ENCODE data around the gene SHD.
"Not testable (repeated sequence)": the region's sequence is repeated elsewhere in the genome, so short reads cannot be mapped to it uniquely, and the experiment has no call there.

SHD gene

DNA sequence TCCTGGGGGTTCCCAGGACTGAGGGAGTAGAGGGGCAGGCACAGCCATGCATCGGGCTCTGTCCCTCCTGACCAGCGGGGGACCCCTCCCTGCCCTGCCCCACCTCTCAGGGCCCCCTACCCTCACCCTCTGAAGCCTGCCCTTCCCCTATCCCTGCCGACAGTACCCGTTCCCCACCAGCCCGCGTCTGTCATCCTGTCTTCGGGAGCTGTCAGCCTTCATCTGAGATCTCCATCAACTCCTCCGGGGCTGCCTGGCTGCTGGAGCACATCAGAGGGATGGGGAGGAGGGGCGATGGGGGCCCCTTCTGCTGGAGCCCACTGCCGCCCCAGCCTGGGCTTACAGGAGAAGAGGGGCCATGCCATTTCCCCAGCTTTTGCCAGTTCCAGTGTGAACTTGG lies 6.2 kb upstream of the SHD start:
- TF ChIP-seq, protein P1, sequence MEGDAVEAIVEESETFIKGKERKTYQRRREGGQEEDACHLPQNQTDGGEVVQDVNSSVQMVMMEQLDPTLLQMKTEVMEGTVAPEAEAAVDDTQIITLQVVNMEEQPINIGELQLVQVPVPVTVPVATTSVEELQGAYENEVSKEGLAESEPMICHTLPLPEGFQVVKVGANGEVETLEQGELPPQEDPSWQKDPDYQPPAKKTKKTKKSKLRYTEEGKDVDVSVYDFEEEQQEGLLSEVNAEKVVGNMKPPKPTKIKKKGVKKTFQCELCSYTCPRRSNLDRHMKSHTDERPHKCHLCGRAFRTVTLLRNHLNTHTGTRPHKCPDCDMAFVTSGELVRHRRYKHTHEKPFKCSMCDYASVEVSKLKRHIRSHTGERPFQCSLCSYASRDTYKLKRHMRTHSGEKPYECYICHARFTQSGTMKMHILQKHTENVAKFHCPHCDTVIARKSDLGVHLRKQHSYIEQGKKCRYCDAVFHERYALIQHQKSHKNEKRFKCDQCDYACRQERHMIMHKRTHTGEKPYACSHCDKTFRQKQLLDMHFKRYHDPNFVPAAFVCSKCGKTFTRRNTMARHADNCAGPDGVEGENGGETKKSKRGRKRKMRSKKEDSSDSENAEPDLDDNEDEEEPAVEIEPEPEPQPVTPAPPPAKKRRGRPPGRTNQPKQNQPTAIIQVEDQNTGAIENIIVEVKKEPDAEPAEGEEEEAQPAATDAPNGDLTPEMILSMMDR (IDR thresholded peaks at IDR 0.05; ENCODE audit: low read length, missing control alignments): no peak
- H3K4me3 ChIP-seq (replicated peaks; ENCODE audit: low read depth, low read length): no peak overlapping the region
- DNase-seq (ENCODE audit: low read depth): no peak

DNA sequence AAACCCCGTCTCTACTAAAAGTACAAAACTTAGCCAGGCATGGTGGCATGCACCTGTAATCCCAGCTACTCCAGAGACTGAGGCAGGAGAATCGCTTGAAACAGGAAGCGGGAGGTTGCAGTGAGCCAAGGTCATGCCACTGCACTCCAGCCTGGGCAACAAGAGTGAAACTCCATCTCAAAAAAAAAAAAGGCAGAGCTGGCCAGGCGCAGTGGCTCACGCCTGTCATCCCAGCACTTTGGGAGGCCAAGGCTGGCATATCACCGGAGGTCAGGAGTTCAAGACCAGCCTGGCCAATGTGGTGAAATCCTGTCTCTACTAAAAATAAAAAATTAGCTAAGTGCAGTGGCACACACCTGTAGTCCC lies 4.8 kb upstream of the SHD start:
- not testable (repeated sequence) for DNase-seq (ENCODE audit: low read depth); H3K4me3 ChIP-seq (replicated peaks; ENCODE audit: low read depth, low read length)

DNA sequence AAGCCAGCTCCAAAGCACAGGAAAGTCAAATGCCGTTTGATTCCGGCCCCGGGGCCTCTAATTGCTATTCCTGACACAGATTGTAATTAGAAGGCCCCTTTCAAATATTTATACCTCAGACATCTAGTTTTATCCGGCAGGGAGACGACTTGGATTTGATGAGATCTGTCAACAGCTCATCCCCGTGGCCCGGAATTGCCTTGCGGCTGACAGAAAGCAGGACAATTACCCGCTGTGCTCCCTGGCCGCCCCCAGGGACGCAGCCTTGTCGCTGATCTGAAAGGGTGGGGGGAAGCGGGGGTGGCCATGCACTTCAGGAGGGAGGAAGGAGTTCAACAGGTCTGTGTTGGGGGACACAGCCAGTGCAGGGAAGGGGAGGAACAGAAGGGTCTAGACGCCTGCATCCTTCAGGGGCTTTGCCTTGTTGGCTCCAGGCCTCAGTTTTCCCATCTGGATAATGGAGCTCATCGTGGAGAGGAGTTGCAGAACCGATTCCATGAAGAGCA lies 1.8 kb upstream of the SHD start:
- DNase-seq (ENCODE audit: low read depth): no peak
- H3K4me3 ChIP-seq (replicated peaks; ENCODE audit: low read depth, low read length): no peak overlapping the region
- TF ChIP-seq, protein P1 (IDR thresholded peaks at IDR 0.05; ENCODE audit: low read length, missing control alignments): no peak

- TF ChIP-seq, protein P1 (IDR thresholded peaks at IDR 0.05; ENCODE audit: low read length, missing control alignments): no peak
- no peak overlapping the region for H3K4me3 ChIP-seq (replicated peaks; ENCODE audit: low read depth, low read length)
- no peak for DNase-seq (ENCODE audit: low read depth)
These were observed 1.1 kb upstream of the SHD start for GRCh38 chr19:4278010-4278409.

GRCh38 chr19:4279267-4279529 lies 132 bp downstream of the SHD start:
- DNase-seq (ENCODE audit: low read depth): no peak
- no peak overlapping the region for H3K4me3 ChIP-seq (replicated peaks; ENCODE audit: low read depth, low read length)
- TF ChIP-seq, protein P1 (IDR thresholded peaks at IDR 0.05; ENCODE audit: low read length, missing control alignments): no peak

DNA sequence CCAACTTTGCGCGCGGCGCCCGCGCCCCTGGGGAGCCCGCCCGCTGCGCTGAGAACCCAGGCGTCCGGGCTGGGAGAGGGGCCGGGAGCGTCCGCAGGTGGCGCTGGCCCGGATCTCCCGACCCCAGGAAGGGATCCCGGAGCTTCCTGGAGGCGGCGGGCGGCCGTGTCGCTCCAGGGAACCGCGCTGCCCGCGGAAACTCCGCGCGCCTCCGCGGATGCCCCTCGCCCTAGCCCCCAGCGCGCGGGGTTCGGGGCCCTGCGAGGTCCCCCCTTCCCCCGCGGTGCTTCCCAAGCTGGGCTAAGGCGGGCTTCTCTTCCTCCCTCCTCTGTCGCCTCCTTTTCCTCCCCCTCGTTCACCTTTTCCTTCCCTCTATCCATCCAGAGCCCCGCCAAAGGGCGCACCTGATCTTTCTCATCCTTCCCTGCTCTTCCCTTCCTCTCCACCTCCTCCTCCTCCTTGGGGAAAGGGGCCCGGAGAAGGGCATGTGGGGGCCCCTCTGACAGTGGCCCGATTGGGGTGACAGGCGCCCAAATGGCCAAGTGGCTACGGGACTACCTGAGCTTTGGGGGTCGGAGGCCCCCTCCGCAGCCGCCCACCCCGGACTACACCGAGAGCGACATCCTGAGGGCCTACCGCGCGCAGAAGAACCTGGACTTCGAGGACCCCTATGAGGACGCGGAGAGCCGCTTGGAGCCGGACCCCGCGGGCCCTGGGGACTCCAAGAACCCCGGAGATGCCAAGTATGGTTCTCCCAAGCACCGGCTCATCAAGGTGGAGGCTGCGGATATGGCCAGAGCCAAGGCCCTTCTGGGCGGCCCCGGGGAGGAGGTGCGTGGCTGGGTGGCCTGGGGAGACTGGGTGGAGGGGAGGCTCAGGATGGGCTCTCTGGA lies 710 bp downstream of the SHD start:
- no peak overlapping the region for H3K4me3 ChIP-seq (replicated peaks; ENCODE audit: low read depth, low read length)
- TF ChIP-seq, protein P1 (IDR thresholded peaks at IDR 0.05; ENCODE audit: low read length, missing control alignments): no peak
- DNase-seq (ENCODE audit: low read depth): no peak

- H3K4me3 ChIP-seq (replicated peaks; ENCODE audit: low read depth, low read length): no peak overlapping the region
- no peak for DNase-seq (ENCODE audit: low read depth)
- TF ChIP-seq, protein P1 (IDR thresholded peaks at IDR 0.05; ENCODE audit: low read length, missing control alignments): no peak
These were observed 5.3 kb downstream of the SHD start for GRCh38 chr19:4284176-4284958.

Data from fibroblast of pulmonary artery (primary cell).